ENCODE measurements around the gene FAM161A. TPM values are rescaled to one million over a fixed set of nuclear protein-coding genes. Genes with fewer than 3 reads are reported as not detected.

The FAM161A gene
- total RNA-seq, result 1 to 10 TPM in 2 of 4 donors, under 1 TPM in 2; 0.51 to 1.9 (median 1.3) TPM

DNA sequence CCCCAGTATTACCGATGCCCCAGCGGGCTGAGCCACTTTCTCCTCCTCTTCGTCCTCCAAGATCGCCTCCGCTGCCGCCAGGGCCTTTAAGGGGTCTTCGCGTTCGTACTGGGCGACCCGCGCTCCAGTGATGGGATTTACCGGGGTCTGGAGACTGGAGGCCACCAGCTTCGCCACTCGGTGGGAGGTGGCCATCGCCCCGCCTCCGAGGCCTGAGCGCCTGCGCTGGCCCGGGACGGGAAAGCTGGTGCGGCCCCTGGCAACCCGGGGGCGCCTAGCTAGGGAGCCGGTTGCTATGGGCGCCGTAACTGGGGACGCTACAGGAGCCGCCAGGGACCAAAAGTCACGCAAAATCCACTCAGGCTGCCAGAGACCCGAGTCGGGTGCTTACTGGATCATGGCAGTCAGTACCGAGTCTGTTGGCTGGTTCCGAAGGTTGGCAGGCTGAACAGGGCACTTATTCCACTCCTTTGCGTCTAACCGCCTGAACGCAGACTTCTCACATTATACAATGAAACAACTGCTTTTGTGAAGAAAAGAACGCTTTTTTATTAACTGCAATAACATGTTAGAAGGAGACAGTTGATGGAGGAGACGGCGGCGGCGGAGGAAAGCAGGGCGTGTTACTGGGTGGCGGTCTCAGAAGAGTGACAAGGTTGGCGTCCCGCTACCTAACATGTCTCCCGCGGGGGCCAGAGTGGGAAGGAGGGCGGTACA is at the start of gene FAM161A:
Gene FAM161A (minus strand): TSS at position 214 of the 717 bp plus-strand sequence. CDS start 19 bp downstream, at position 195.
- intact Hi-C loops (cut with DNase I; ENCODE audit: low total_unique reads), result no loop called here

GRCh38 chr2:61900281-61900680 is 46.4 kb upstream of the FAM161A start:
- 64 to 87% methylated on average over 1 of the region's 1 CpG for WGBS, 2 donors
- intact Hi-C loops (cut with DNase I; ENCODE audit: low total_unique reads), result no loop called here
- TF ChIP-seq POLR2A (IDR thresholded peaks at IDR 0.05), result no peak
- TF ChIP-seq, protein P1, sequence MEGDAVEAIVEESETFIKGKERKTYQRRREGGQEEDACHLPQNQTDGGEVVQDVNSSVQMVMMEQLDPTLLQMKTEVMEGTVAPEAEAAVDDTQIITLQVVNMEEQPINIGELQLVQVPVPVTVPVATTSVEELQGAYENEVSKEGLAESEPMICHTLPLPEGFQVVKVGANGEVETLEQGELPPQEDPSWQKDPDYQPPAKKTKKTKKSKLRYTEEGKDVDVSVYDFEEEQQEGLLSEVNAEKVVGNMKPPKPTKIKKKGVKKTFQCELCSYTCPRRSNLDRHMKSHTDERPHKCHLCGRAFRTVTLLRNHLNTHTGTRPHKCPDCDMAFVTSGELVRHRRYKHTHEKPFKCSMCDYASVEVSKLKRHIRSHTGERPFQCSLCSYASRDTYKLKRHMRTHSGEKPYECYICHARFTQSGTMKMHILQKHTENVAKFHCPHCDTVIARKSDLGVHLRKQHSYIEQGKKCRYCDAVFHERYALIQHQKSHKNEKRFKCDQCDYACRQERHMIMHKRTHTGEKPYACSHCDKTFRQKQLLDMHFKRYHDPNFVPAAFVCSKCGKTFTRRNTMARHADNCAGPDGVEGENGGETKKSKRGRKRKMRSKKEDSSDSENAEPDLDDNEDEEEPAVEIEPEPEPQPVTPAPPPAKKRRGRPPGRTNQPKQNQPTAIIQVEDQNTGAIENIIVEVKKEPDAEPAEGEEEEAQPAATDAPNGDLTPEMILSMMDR (IDR thresholded peaks at IDR 0.05), result no peak
- H3K4me3 ChIP-seq (ENCODE audit: low read depth, poor library complexity, severe bottlenecking), result no peak overlapping the region
- DNase-seq (ENCODE audit: low spot score in 2 of 2), result no peak

More for the DNA sequence above, at the start of gene FAM161A:
- H3K4me3 ChIP-seq (ENCODE audit: low read depth, poor library complexity, severe bottlenecking), result peak within 1 kb of the TSS; percentile 71
- WGBS, 2 donors, result 1% methylated on average over 35 to 49 of the region's 50 CpGs
- DNase-seq (ENCODE audit: low spot score in 2 of 2), result peak; percentile 74 to 96
- no peak for TF ChIP-seq POLR2A (IDR thresholded peaks at IDR 0.05)
- TF ChIP-seq, protein P1 (IDR thresholded peaks at IDR 0.05), result no peak

DNA sequence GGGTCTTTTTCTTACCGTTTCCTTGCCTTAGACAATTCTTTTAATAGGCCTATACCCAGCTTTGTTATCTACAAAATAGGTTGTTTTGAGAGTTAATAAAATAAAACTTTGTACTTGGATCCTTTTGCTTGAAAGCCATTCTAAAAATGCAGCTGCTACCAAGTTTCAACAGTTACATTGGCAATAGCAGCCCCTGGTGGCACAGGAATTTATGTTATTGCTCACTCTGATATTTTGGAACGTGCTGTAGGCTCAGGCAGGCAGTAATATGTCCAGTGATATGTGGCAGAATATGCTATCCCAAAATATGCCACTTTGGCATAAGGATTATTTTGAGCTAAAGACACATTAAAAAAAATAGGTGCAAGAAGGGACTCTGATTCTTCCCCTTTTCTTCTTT is 45.0 kb upstream of the FAM161A start:
- no peak overlapping the region for H3K4me3 ChIP-seq (ENCODE audit: low read depth, poor library complexity, severe bottlenecking)
- 32 to 41% methylated on average over 2 of the region's 2 CpGs for WGBS, 2 donors
- no peak for TF ChIP-seq POLR2A (IDR thresholded peaks at IDR 0.05)
- TF ChIP-seq, protein P1 (IDR thresholded peaks at IDR 0.05), result no peak
- intact Hi-C loops (cut with DNase I; ENCODE audit: low total_unique reads), result no loop called here
- no peak for DNase-seq (ENCODE audit: low spot score in 2 of 2)

GRCh38 chr2:61888267-61889055 is 34.6 kb upstream of the FAM161A start, which contains the start of gene CCT4:
Gene CCT4 (minus strand): TSS chr2:61888656. CDS start chr2:61888507, 149 bp downstream.
- peak within 1 kb of the TSS; percentile 98 for H3K4me3 ChIP-seq (ENCODE audit: low read depth, poor library complexity, severe bottlenecking)
- WGBS, 2 donors, result 1% methylated on average over 63 to 73 of the region's 74 CpGs
- intact Hi-C loops (cut with DNase I; ENCODE audit: low total_unique reads), result no loop called here
- DNase-seq (ENCODE audit: low spot score in 2 of 2), result peak; percentile 79 to 98
- peak in 1 of 2 donors; percentile 74 for TF ChIP-seq POLR2A (IDR thresholded peaks at IDR 0.05)
- TF ChIP-seq, protein P1 (IDR thresholded peaks at IDR 0.05), result peak in 1 of 3 donors; percentile 13

- intact Hi-C loops (cut with DNase I; ENCODE audit: low total_unique reads), result no loop called here
- WGBS, 2 donors, result 0 to 1% methylated on average over 18 of the region's 18 CpGs
- peak overlapping the region; percentile 98 for H3K4me3 ChIP-seq (ENCODE audit: low read depth, poor library complexity, severe bottlenecking)
- TF ChIP-seq, protein P1 (IDR thresholded peaks at IDR 0.05), result no peak
- no peak for TF ChIP-seq POLR2A (IDR thresholded peaks at IDR 0.05)
- no peak for DNase-seq (ENCODE audit: low spot score in 2 of 2)
Measured at GRCh38 chr2:61887717-61888266, 33.9 kb upstream of the FAM161A start.

All from lower leg skin (tissue), 4 donors.